HEK293 (cell line): ENCODE measurements around the gene RTRAF.

Source experiments
- CTCF ChIP-seq: fragments of 450-650 bp; formaldehyde crosslinking; IDR thresholded peaks from 2 replicates; pipeline ENCODE4 v1.5.1; 2016; ENCODE audit warnings: missing biosample characterization, missing genetic modification characterization
- KLF16 ChIP-seq: fragments of 450-650 bp; formaldehyde crosslinking; IDR thresholded peaks from 2 replicates; pipeline ENCODE4 v1.5.1; 2017; ENCODE audit warnings: missing biosample characterization, missing genetic modification characterization
- REST ChIP-seq: fragments of 450-650 bp; formaldehyde crosslinking; IDR thresholded peaks from 2 replicates; pipeline ENCODE4 v1.5.1; 2016; ENCODE audit warnings: missing biosample characterization, missing genetic modification characterization
- ZFP3 ChIP-seq: fragments of 450-650 bp; formaldehyde crosslinking; IDR thresholded peaks from 2 replicates; pipeline ENCODE4 v1.5.1; 2016; ENCODE audit warnings: low read depth, missing biosample characterization, missing genetic modification characterization
- ZNF146 ChIP-seq: fragments of 450-650 bp; formaldehyde crosslinking; IDR thresholded peaks from 2 replicates; pipeline ENCODE4 v1.5.1; 2016; ENCODE audit warnings: missing biosample characterization, missing genetic modification characterization
- ZNF169 ChIP-seq: fragments of 450-650 bp; formaldehyde crosslinking; IDR thresholded peaks from 2 replicates; pipeline ENCODE4 v1.5.1; 2016; ENCODE audit warnings: missing biosample characterization, missing genetic modification characterization
- ZNF266 ChIP-seq: fragments of 450-650 bp; formaldehyde crosslinking; IDR thresholded peaks from 2 replicates; pipeline ENCODE4 v1.5.1; 2016; ENCODE audit warnings: missing biosample characterization, missing genetic modification characterization, low read depth
- ZNF354C ChIP-seq: fragments of 450-650 bp; formaldehyde crosslinking; IDR thresholded peaks from 2 replicates; pipeline ENCODE4 v1.5.1; 2016; ENCODE audit warnings: missing biosample characterization, missing genetic modification characterization, low read depth, borderline replicate concordance

- TF ChIP-seq CTCF: no peak
- TF ChIP-seq ZNF169 (tag by site-specific recombination): no peak
- TF ChIP-seq KLF16 (tag by site-specific recombination): no peak
- no peak for TF ChIP-seq ZNF146 (tag by site-specific recombination)
- no peak for TF ChIP-seq ZNF266 (tag by site-specific recombination)
- TF ChIP-seq REST: no peak
- no peak for TF ChIP-seq ZNF354C (tag by site-specific recombination)
- TF ChIP-seq ZFP3 (tag by site-specific recombination): no peak
These were observed 35.3 kb upstream of the RTRAF start for GRCh38 chr14:51954031-51954430.
